Kidney (tissue), 14 donors: ENCODE data around the gene UBXN7. TPM values are rescaled to one million over a fixed set of nuclear protein-coding genes. Genes with fewer than 3 reads are reported as not detected.

Experiments used
- DNase-seq, 5 donors: peaks; one replicate each; pipeline ENCODE4 v3.0.0-alpha.2; 2013 to 2020
- FAIRE-seq: peaks from 2 replicates; lab custom pipeline; 2012; peaks lifted over from hg19 to GRCh38; lab: Jason Lieb, UNC
- H3K27ac ChIP-seq, 2 donors: one replicate each; pipeline ENCODE4 v1.7.0; 2013; ENCODE audit warnings: low read depth in 2 of 2, low read length in 2 of 2, inconsistent platforms in 1 of 2
- H3K27me3 ChIP-seq: one replicate; pipeline ENCODE4 v1.7.1; 2013; ENCODE audit warnings: low read length, inconsistent platforms; ENCODE audit not compliant: control insufficient read depth, insufficient read depth
- H3K36me3 ChIP-seq, 3 donors: one replicate each; pipeline versions ENCODE4 v1.7.0 to v1.7.1; 2013; ENCODE audit warnings: low read length in 3 of 3, control low read depth in 1 of 3, inconsistent platforms in 1 of 3; ENCODE audit not compliant: insufficient read depth in 3 of 3, control insufficient read depth in 2 of 3
- H3K4me1 ChIP-seq, 3 donors: one replicate each; pipeline versions ENCODE4 v1.7.0 to v1.7.1; 2013; ENCODE audit warnings: low read length in 3 of 3, inconsistent platforms in 1 of 3, low read depth in 1 of 3; ENCODE audit not compliant: control insufficient read depth in 2 of 3, insufficient read depth in 2 of 3
- H3K4me3 ChIP-seq, 3 donors: one replicate each; pipeline versions ENCODE4 v1.7.0 to v1.8.1; 2013; ENCODE audit warnings: low read length in 3 of 3, control low read depth in 1 of 3, inconsistent platforms in 1 of 3
- H3K9ac ChIP-seq, 3 donors: one replicate each; pipeline versions ENCODE4 v1.7.0 to v1.7.1; 2013; ENCODE audit warnings: low read length in 3 of 3, control low read depth in 1 of 3, inconsistent platforms in 1 of 3
- H3K9me3 ChIP-seq, 3 donors: one replicate each; pipeline versions ENCODE4 v1.7.0 to v1.7.1; 2013; ENCODE audit warnings: low read length in 3 of 3, control low read depth in 1 of 3, inconsistent platforms in 1 of 3; ENCODE audit not compliant: control insufficient read depth in 2 of 3, insufficient read depth in 1 of 3
- intact Hi-C: fragments of 100-400 bp; cut with DNase I; formaldehyde crosslinking; loops from one replicate; pipeline ENCODE4 v1.11.1; 2022
- polyA plus RNA-seq: library from polyadenylated mRNA; stranded (reverse); fragments of 350-450 nt; fragmentation: Illumina TruSeq; extraction: RNeasy Lipid Tissue Mini Kit (QIAGEN cat#74804); gene quantifications from one replicate; pipeline ENCODE4 v1.2.3, GENCODE V29; 2014; ENCODE audit warnings: low read depth, low replicate concordance; ENCODE audit not compliant: insufficient read depth
- total RNA-seq: library from RNA; stranded (reverse); fragmentation: NEBNext Ultra II Directional; extraction: Animal tissue kit (Norgen Biotek cat#: 25700); gene quantifications from one replicate; pipeline ENCODE4 v1.2.1, GENCODE V29; 2021
- TF ChIP-seq, protein P1 (sequence below): IDR thresholded peaks from 3 replicates; pipeline ENCODE4 v1.5.1; 2012; ENCODE audit warnings: mild to moderate bottlenecking, moderate library complexity, borderline replicate concordance; ENCODE audit not compliant: insufficient read depth; ENCODE audit errors: extremely low read depth
- donor health status: control.
- donor health status: control.
- donor health status: control.
- donor health status: control.
- donor health status: control.
- donor health status: DM: yes; HTN: yes; CAD: no.
- donor health status: Normal renal cell carcinoma (clear cell type).

The UBXN7 gene
- total and polyA plus RNA-seq, 2 donors from 2014 or later = 2.8 to 46.9 TPM

DNA sequence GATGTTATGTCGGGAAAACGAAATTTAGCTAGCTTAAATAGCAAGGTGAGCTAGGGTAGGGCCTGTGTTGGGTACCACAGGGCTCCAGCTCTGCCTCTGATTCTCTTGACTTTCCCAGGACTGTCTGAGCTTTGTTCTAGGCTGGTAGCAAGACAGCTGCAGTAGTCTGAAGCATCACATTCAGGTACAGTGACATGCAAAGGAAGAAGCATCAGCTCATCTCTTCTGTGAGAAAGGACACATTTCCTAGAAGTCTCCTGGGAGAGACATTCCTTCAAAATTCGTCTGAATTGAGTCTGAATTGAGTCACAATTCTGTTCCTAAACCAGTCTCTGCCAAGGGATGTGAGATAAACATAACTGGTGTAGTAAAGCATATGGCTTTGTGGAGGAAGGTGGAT is 8.5 kb upstream of the UBXN7 start:
- no peaks in the 10 kb centered on the region for H3K36me3 ChIP-seq
- no peaks in the 10 kb centered on the region for H3K4me1 ChIP-seq
- FAIRE-seq (no peak), DNase-seq (no peak)
- TF ChIP-seq, protein P1, sequence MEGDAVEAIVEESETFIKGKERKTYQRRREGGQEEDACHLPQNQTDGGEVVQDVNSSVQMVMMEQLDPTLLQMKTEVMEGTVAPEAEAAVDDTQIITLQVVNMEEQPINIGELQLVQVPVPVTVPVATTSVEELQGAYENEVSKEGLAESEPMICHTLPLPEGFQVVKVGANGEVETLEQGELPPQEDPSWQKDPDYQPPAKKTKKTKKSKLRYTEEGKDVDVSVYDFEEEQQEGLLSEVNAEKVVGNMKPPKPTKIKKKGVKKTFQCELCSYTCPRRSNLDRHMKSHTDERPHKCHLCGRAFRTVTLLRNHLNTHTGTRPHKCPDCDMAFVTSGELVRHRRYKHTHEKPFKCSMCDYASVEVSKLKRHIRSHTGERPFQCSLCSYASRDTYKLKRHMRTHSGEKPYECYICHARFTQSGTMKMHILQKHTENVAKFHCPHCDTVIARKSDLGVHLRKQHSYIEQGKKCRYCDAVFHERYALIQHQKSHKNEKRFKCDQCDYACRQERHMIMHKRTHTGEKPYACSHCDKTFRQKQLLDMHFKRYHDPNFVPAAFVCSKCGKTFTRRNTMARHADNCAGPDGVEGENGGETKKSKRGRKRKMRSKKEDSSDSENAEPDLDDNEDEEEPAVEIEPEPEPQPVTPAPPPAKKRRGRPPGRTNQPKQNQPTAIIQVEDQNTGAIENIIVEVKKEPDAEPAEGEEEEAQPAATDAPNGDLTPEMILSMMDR = no peak
- H3K9me3 ChIP-seq = no peaks in the 10 kb centered on the region
- no peak overlapping the region for H3K4me3 ChIP-seq
- H3K9ac ChIP-seq = no peak overlapping the region
- H3K27ac ChIP-seq = no peak overlapping the region
- intact Hi-C loops = no loop called here
- H3K27me3 ChIP-seq = no peaks in the 10 kb centered on the region

DNA sequence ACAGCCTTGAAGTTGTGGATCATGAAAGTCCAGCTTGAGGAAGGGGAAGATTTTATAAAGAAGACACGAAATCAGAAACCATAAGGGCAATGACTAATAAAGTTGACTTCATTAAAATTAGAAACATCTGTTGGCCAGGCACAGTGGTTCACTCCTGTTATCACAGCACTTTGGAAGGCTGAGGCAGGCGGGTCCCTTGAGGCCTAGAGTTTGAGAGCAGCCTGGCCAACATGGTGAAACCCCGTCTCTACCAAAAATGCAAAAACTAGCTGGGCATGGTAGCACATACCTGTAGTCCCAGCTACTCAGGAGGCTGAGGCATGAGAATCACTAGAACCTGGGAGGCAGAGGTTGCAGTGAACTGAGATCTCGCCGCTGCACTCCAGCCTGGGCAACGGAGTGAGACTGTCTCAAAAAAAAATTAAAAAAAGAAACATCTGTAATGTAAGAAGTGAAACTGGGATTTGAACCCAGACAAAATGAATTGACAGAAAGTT is 7.9 kb upstream of the UBXN7 start:
- H3K36me3 ChIP-seq = no peaks in the 10 kb centered on the region
- no peaks in the 10 kb centered on the region for H3K4me1 ChIP-seq
- no peaks in the 10 kb centered on the region for H3K9me3 ChIP-seq
- no peaks in the 10 kb centered on the region for H3K27me3 ChIP-seq
- no peak for DNase-seq
- FAIRE-seq = no peak
- no peak overlapping the region for H3K4me3 ChIP-seq
- no peak overlapping the region for H3K9ac ChIP-seq
- H3K27ac ChIP-seq = no peak overlapping the region
- intact Hi-C loops = no loop called here
- TF ChIP-seq, protein P1 = no peak

DNA sequence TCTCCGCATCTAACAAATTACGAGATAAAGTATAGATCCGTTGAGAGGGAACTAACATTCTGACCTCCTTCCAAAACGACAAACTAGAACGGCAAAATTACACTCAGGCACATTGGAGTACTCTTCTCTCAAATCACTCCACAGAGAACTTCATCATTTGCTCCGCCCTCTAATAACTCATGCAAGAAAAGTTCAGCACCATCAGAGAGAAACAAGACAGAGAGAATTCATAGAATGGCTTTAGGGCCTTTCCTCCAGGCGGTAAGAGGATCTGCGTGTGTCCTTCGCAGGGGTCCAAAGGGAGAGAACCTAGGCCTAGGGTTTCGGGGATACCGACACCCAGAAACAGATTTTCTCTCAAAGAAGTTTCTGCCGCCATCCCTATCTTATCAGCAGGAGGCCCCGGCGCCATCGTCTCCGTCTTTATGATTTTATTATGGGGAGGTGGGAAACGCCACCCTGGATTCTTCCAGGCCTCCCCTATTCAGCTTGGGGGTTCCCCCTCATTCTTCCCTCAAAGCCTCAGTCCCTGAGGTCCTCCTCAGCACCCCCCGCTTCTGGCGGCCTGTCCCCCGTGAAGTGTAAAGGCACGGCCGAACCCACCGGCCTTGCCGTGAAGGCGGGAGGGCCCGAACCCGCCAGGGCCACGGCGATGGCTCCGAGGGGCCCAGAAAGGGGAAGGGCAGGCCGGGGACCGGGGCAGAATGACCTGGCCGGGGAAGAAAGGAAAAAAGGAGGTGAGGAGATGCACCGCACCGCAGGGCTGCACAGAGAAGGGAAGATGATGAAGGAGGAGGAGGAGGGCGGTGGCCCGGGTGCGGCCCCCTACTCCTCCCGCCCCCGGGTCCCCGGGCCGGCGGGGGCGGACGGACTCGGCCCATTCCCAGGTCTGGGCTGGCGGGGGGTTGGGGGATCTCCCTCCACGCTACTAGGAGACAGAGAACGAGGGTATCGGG is 768 bp downstream of the UBXN7 start:
- no peak for FAIRE-seq
- peak overlapping the region; percentile 56 to 72 for H3K27ac ChIP-seq
- TF ChIP-seq, protein P1 = no peak
- H3K9me3 ChIP-seq = no peaks in the 10 kb centered on the region
- H3K36me3 ChIP-seq = no peaks in the 10 kb centered on the region
- peak overlapping the region; percentile 57 to 91 (median 82) for H3K9ac ChIP-seq
- peak overlapping the region; percentile 80 to 88 (median 86) for H3K4me3 ChIP-seq
- no peaks in the 10 kb centered on the region for H3K27me3 ChIP-seq
- H3K4me1 ChIP-seq = no peaks in the 10 kb centered on the region
- peak; percentile 45 to 90 (median 77) for DNase-seq
- intact Hi-C loops = no loop called here
